HEK293 (cell line): ENCODE measurements around the gene AQP3.

Source experiments
- CTCF ChIA-PET: fragments of 350-600 bp; formaldehyde crosslinking; extraction: SDS; loops from one replicate; lab custom pipeline; 2021; ENCODE audit warnings: antibody characterized with exemption; lab: Yijun Ruan, JAX
- POLR2A ChIA-PET: fragments of 300-600 bp; formaldehyde crosslinking; extraction: SDS; loops from one replicate; lab custom pipeline; 2020; ENCODE audit warnings: antibody characterized with exemption, inconsistent platforms; lab: Yijun Ruan, JAX
- H3K27ac ChIP-seq: fragments of 200-500 bp; sonication (Bioruptor generic); 2 replicates; pipeline ENCODE4 v1.5.1; 2014; ENCODE audit warnings: low read depth, low read length, control low read depth, inconsistent platforms; ENCODE audit errors: extremely low read depth
- H3K36me3 ChIP-seq, 2 experiments: fragments of 200-500 bp in 1 of 2; sonication (Bioruptor generic) in 1 of 2; 1 replicate in 1 of 2; 2 replicates in 1 of 2; pipeline ENCODE4 v1.5.1; 2014 to 2017; ENCODE audit warnings: inconsistent platforms in 2 of 2, low read length in 2 of 2; ENCODE audit not compliant: control insufficient read depth in 2 of 2, insufficient read depth in 1 of 2
- H3K4me1 ChIP-seq: fragments of 200-500 bp; sonication (Bioruptor generic); 2 replicates; pipeline ENCODE4 v1.5.1; 2014; ENCODE audit warnings: mild to moderate bottlenecking, low read length, inconsistent platforms; ENCODE audit not compliant: control insufficient read depth, insufficient read depth
- H3K4me3 ChIP-seq: 2 replicates; pipeline ENCODE4 v1.5.1; 2011; ENCODE audit warnings: low read depth, mild to moderate bottlenecking, control low read depth, low read length, moderate library complexity
- H3K9me3 ChIP-seq: fragments of 200-500 bp; sonication (Bioruptor generic); 2 replicates; pipeline ENCODE4 v1.5.1; 2014; ENCODE audit warnings: low read depth, low read length, inconsistent platforms; ENCODE audit not compliant: control insufficient read depth, insufficient read depth
- GFI1B ChIP-seq: fragments of 450-650 bp; formaldehyde crosslinking; IDR thresholded peaks from 2 replicates; pipeline ENCODE4 v1.5.1; 2016; ENCODE audit warnings: missing biosample characterization, missing genetic modification characterization
- IKZF3 ChIP-seq: fragments of 450-650 bp; IDR thresholded peaks from 2 replicates; pipeline ENCODE4 v1.5.0; 2018; ENCODE audit warnings: missing biosample characterization, mild to moderate bottlenecking, missing genetic modification characterization, moderate library complexity
- INSM2 ChIP-seq: fragments of 450-650 bp; formaldehyde crosslinking; IDR thresholded peaks from 2 replicates; pipeline ENCODE4 v1.5.1; 2016; ENCODE audit warnings: missing biosample characterization, missing genetic modification characterization
- RBAK ChIP-seq: fragments of 450-650 bp; formaldehyde crosslinking; IDR thresholded peaks from 2 replicates; pipeline ENCODE4 v1.5.1; 2016; ENCODE audit warnings: missing biosample characterization, missing genetic modification characterization
- SP7 ChIP-seq: fragments of 450-650 bp; formaldehyde crosslinking; IDR thresholded peaks from 2 replicates; pipeline ENCODE4 v1.5.1; 2016; ENCODE audit warnings: missing biosample characterization, missing genetic modification characterization
- ZFHX2 ChIP-seq: fragments of 450-650 bp; formaldehyde crosslinking; conservative IDR thresholded peaks from 2 replicates; pipeline ENCODE4 v1.5.1; 2016; ENCODE audit warnings: missing biosample characterization, missing genetic modification characterization
- ZNF10 ChIP-seq: fragments of 450-650 bp; formaldehyde crosslinking; IDR thresholded peaks from 2 replicates; pipeline ENCODE4 v1.5.1; 2017; ENCODE audit warnings: missing biosample characterization, missing genetic modification characterization
- ZNF169 ChIP-seq: fragments of 450-650 bp; formaldehyde crosslinking; IDR thresholded peaks from 2 replicates; pipeline ENCODE4 v1.5.1; 2016; ENCODE audit warnings: missing biosample characterization, missing genetic modification characterization
- ZNF211 ChIP-seq: fragments of 450-650 bp; formaldehyde crosslinking; IDR thresholded peaks from 2 replicates; pipeline ENCODE4 v1.5.1; 2016; ENCODE audit warnings: low read depth, missing biosample characterization, missing genetic modification characterization
- ZNF274 ChIP-seq, 2 experiments: fragments of 200-500 bp in 1 of 2; fragments of 450-650 bp in 1 of 2; sonication (Bioruptor generic) in 1 of 2; formaldehyde crosslinking in 1 of 2; IDR thresholded peaks; 2 replicates each; pipeline versions ENCODE4 v1.5.1 to v1.6.1; 2014 to 2016; ENCODE audit warnings: borderline replicate concordance in 1 of 2, inconsistent platforms in 1 of 2, low read length in 1 of 2, missing biosample characterization in 1 of 2, missing genetic modification characterization in 1 of 2
- ZNF302 ChIP-seq: fragments of 450-650 bp; formaldehyde crosslinking; IDR thresholded peaks from 2 replicates; pipeline ENCODE4 v1.5.1; 2016; ENCODE audit warnings: missing biosample characterization, missing genetic modification characterization, low read depth
- ZNF404 ChIP-seq: fragments of 450-650 bp; formaldehyde crosslinking; IDR thresholded peaks from 2 replicates; pipeline ENCODE4 v1.5.1; 2017; ENCODE audit warnings: missing biosample characterization, missing genetic modification characterization
- ZNF514 ChIP-seq: fragments of 450-650 bp; formaldehyde crosslinking; IDR thresholded peaks from 2 replicates; pipeline ENCODE4 v1.5.1; 2016; ENCODE audit warnings: missing biosample characterization, missing genetic modification characterization
- ZNF544 ChIP-seq: fragments of 450-650 bp; formaldehyde crosslinking; IDR thresholded peaks from 2 replicates; pipeline ENCODE4 v1.5.0; 2017; ENCODE audit warnings: missing biosample characterization, missing genetic modification characterization
- ZNF558 ChIP-seq: fragments of 450-650 bp; formaldehyde crosslinking; IDR thresholded peaks from 2 replicates; pipeline ENCODE4 v1.5.1; 2016; ENCODE audit warnings: missing biosample characterization, missing genetic modification characterization
- ZNF561 ChIP-seq: fragments of 450-650 bp; IDR thresholded peaks from 2 replicates; pipeline ENCODE4 v1.5.1; 2018; ENCODE audit warnings: missing biosample characterization, missing genetic modification characterization, borderline replicate concordance
- ZNF701 ChIP-seq: fragments of 450-650 bp; formaldehyde crosslinking; IDR thresholded peaks from 2 replicates; pipeline ENCODE4 v1.5.1; 2016; ENCODE audit warnings: missing biosample characterization, missing genetic modification characterization
- TF ChIP-seq, protein P1 (sequence below): fragments of 450-650 bp; formaldehyde crosslinking; IDR thresholded peaks from 2 replicates; pipeline ENCODE4 v1.5.1; 2016; ENCODE audit warnings: missing biosample characterization, missing genetic modification characterization
- TF ChIP-seq, protein P2 (sequence below): fragments of 450-650 bp; formaldehyde crosslinking; IDR thresholded peaks from 2 replicates; pipeline ENCODE4 v1.5.1; 2016; ENCODE audit warnings: missing biosample characterization, missing genetic modification characterization, borderline replicate concordance

Gene AQP3

GRCh38 chr9:33472881-33473615 lies 25.7 kb upstream of the AQP3 start (continued):
- TF ChIP-seq ZNF701 (no peak), GFI1B (no peak), ZFHX2 (tag by site-specific recombination) (no peak), ZNF302 (tag by site-specific recombination) (no peak), IKZF3 (tag by site-specific recombination) (no peak)

GRCh38 chr9:33472171-33472880 lies 24.9 kb upstream of the AQP3 start:
- CTCF ChIA-PET = interaction anchor here (0.7 to 10.4 kb wide), 10 partner anchors 19 to 947 kb away, joined by 3 to 176 read pairs (median 8); partner anchors contain the start of genes AQP3 and AQP7
- Histone ChIP-seq H3K9me3 (no peaks in the 10 kb centered on the region), H3K4me1 (no peaks in the 10 kb centered on the region), H3K27ac (no peak overlapping the region), H3K36me3 (peaks cover 8 to 48% of the 10 kb centered on the region in 2 experiments), H3K4me3 (no peak overlapping the region)
- POLR2A ChIA-PET = interaction anchor here (0.6 to 3.6 kb wide), 4 partner anchors 11 to 334 kb away, joined by 4 to 29 read pairs (median 8); no protein-coding TSS in a partner anchor
- TF ChIP-seq ZNF274 (IDR thresholded peaks at IDR 0.05; ENCODE audit: low read length) (no peak), ZNF274 (tag by site-specific recombination; IDR thresholded peaks at IDR 0.05; ENCODE audit: borderline replicate concordance) (no peak)

- H3K9me3 ChIP-seq = no peaks in the 10 kb centered on the region
- no peak overlapping the region for H3K27ac ChIP-seq
- no peak overlapping the region for H3K4me3 ChIP-seq
- no peak for TF ChIP-seq ZNF514 (tag by site-specific recombination)
- TF ChIP-seq ZNF10 = no peak
- TF ChIP-seq ZNF558 (tag by site-specific recombination) = no peak
- TF ChIP-seq ZNF561 (tag by site-specific recombination) = no peak
- TF ChIP-seq IKZF3 (tag by site-specific recombination) = no peak
- no peak for TF ChIP-seq RBAK (tag by site-specific recombination)
- TF ChIP-seq ZNF211 (tag by site-specific recombination) = no peak
- no peak for TF ChIP-seq INSM2 (tag by site-specific recombination)
- TF ChIP-seq, protein P1, sequence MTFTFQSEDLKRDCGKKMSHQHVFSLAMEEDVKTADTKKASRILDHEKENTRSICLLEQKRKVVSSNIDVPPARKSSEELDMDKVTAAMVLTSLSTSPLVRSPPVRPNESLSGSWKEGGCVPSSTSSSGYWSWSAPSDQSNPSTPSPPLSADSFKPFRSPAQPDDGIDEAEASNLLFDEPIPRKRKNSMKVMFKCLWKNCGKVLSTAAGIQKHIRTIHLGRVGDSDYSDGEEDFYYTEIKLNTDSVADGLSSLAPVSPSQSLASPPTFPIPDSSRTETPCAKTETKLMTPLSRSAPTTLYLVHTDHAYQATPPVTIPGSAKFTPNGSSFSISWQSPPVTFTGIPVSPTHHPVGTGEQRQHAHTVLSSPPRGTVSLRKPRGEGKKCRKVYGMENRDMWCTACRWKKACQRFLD (tag by site-specific recombination) = no peak
- no peak for TF ChIP-seq ZNF169
- no peak for TF ChIP-seq ZNF404 (tag by site-specific recombination)
- TF ChIP-seq, protein P2, sequence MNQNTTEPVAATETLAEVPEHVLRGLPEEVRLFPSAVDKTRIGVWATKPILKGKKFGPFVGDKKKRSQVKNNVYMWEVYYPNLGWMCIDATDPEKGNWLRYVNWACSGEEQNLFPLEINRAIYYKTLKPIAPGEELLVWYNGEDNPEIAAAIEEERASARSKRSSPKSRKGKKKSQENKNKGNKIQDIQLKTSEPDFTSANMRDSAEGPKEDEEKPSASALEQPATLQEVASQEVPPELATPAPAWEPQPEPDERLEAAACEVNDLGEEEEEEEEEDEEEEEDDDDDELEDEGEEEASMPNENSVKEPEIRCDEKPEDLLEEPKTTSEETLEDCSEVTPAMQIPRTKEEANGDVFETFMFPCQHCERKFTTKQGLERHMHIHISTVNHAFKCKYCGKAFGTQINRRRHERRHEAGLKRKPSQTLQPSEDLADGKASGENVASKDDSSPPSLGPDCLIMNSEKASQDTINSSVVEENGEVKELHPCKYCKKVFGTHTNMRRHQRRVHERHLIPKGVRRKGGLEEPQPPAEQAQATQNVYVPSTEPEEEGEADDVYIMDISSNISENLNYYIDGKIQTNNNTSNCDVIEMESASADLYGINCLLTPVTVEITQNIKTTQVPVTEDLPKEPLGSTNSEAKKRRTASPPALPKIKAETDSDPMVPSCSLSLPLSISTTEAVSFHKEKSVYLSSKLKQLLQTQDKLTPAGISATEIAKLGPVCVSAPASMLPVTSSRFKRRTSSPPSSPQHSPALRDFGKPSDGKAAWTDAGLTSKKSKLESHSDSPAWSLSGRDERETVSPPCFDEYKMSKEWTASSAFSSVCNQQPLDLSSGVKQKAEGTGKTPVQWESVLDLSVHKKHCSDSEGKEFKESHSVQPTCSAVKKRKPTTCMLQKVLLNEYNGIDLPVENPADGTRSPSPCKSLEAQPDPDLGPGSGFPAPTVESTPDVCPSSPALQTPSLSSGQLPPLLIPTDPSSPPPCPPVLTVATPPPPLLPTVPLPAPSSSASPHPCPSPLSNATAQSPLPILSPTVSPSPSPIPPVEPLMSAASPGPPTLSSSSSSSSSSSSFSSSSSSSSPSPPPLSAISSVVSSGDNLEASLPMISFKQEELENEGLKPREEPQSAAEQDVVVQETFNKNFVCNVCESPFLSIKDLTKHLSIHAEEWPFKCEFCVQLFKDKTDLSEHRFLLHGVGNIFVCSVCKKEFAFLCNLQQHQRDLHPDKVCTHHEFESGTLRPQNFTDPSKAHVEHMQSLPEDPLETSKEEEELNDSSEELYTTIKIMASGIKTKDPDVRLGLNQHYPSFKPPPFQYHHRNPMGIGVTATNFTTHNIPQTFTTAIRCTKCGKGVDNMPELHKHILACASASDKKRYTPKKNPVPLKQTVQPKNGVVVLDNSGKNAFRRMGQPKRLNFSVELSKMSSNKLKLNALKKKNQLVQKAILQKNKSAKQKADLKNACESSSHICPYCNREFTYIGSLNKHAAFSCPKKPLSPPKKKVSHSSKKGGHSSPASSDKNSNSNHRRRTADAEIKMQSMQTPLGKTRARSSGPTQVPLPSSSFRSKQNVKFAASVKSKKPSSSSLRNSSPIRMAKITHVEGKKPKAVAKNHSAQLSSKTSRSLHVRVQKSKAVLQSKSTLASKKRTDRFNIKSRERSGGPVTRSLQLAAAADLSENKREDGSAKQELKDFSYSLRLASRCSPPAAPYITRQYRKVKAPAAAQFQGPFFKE (tag by site-specific recombination) = no peak
- TF ChIP-seq ZNF544 (tag by site-specific recombination) = no peak
- no peak for TF ChIP-seq SP7 (tag by site-specific recombination)
- POLR2A ChIA-PET = interaction anchor here (3.6 kb wide), 1 partner anchor 10 kb away, joined by 29 read pairs; no protein-coding TSS in a partner anchor
- peaks cover 8 to 58% of the 10 kb centered on the region in 2 experiments for H3K36me3 ChIP-seq
- H3K4me1 ChIP-seq = no peaks in the 10 kb centered on the region
- CTCF ChIA-PET = interaction anchor here (1.7 to 10.4 kb wide), 5 partner anchors 18 to 250 kb away, joined by 6 to 176 read pairs (median 30); partner anchors contain the start of genes AQP3 and AQP7
Observed at GRCh38 chr9:33471361-33471760, 24.0 kb upstream of the AQP3 start.
